Activated T-cell treated with anti-CD3 and anti-CD28 coated beads, Interleukin-2, amount 50 U/mL, for 72 hours (primary cell): Measurements from ENCODE around the gene BIN2. TPM values are rescaled to one million over a fixed set of nuclear protein-coding genes. Genes with fewer than 3 reads are reported as not detected.
A peak's percentile ranks its signal among the peaks of the same experiment; 100 is the strongest.
"Not testable (repeated sequence)": the region's sequence is repeated elsewhere in the genome, so short reads cannot be mapped to it uniquely, and the experiment has no call there.

Source experiments
- ATAC-seq, 2 donors: fragments of 150-1000 bp; cut with Tn5 transposase; replicated peaks in 1 of 2; 2 replicates each; pipeline ENCODE4 v1.10.0; 2021; ENCODE audit warnings: moderate library complexity in 2 of 2, mild to moderate bottlenecking in 1 of 2
- DNase-seq, 2 donors: peaks; one replicate each; pipeline ENCODE4 v3.0.0; 2021 to 2022; ENCODE audit warnings: mixed read lengths in 1 of 2
- H3K27ac Mint-ChIP-seq: one replicate; pipeline ENCODE4 v1.8.0; 2022; ENCODE audit warnings: mild to moderate bottlenecking, moderate library complexity, mixed read lengths
- H3K27me3 Mint-ChIP-seq: one replicate; pipeline ENCODE4 v1.8.0; 2022; ENCODE audit warnings: low read depth, mixed read lengths
- H3K36me3 Mint-ChIP-seq, 2 donors: one replicate each; pipeline ENCODE4 v1.8.0; 2022; ENCODE audit warnings: mixed read lengths in 2 of 2, mild to moderate bottlenecking in 1 of 2; ENCODE audit not compliant: insufficient read depth in 2 of 2
- H3K4me1 Mint-ChIP-seq: one replicate; pipeline ENCODE4 v1.8.0; 2022; ENCODE audit warnings: low read depth, mixed read lengths
- H3K4me3 Mint-ChIP-seq, 2 donors: one replicate each; pipeline ENCODE4 v1.8.0; 2022; ENCODE audit warnings: mild to moderate bottlenecking in 2 of 2, mixed read lengths in 2 of 2, moderate library complexity in 2 of 2
- H3K9me3 Mint-ChIP-seq, 2 donors: one replicate each; pipeline ENCODE4 v1.8.0; 2022; ENCODE audit warnings: mixed read lengths in 2 of 2
- total RNA-seq, 2 donors: library from RNA; stranded (reverse); gene quantifications; one replicate each; pipeline ENCODE4 v1.2.3, GENCODE V29; 2022

BIN2 gene
- total RNA-seq, 2 donors from 2014 or later, result 102 to 104 TPM

GRCh38 chr12:51281202-51281924, 42.6 kb downstream of the BIN2 start:
- Mint-ChIP-seq H3K4me3 (no peak overlapping the region), H3K36me3 (peaks cover 0 to 7% of the 10 kb centered on the region in 2 donors), H3K27ac (no peak overlapping the region), H3K4me1 (no peaks in the 10 kb centered on the region), H3K9me3 (no peaks in the 10 kb centered on the region), H3K27me3 (no peaks in the 10 kb centered on the region)
- DNase-seq (no peak), ATAC-seq (no peak)

GRCh38 chr12:51275088-51275487, 48.9 kb downstream of the BIN2 start:
- H3K27ac Mint-ChIP-seq, result no peak overlapping the region

GRCh38 chr12:51272810-51273209, 51.2 kb downstream of the BIN2 start:
- not testable (repeated sequence) for H3K27ac Mint-ChIP-seq, H3K4me3 Mint-ChIP-seq, ATAC-seq, H3K9me3 Mint-ChIP-seq, DNase-seq, H3K36me3 Mint-ChIP-seq
- H3K27me3 Mint-ChIP-seq, result peaks cover 22% of the 10 kb centered on the region
- peaks cover 11% of the 10 kb centered on the region for H3K4me1 Mint-ChIP-seq

More at GRCh38 chr12:51275088-51275487, 48.9 kb downstream of the BIN2 start:
- no peaks in the 10 kb centered on the region for H3K9me3 Mint-ChIP-seq
- peaks cover 11% of the 10 kb centered on the region for H3K4me1 Mint-ChIP-seq
- no peak overlapping the region for H3K4me3 Mint-ChIP-seq
- no peak for DNase-seq
- H3K27me3 Mint-ChIP-seq, result peaks cover 14% of the 10 kb centered on the region
- no peak for ATAC-seq
- H3K36me3 Mint-ChIP-seq, result peaks cover 0 to 1% of the 10 kb centered on the region in 2 donors

- no peak for DNase-seq
- H3K4me3 Mint-ChIP-seq, result peak overlapping the region; percentile 92 to 98
- peaks cover 22% of the 10 kb centered on the region for H3K27me3 Mint-ChIP-seq
- H3K4me1 Mint-ChIP-seq, result peaks cover 11% of the 10 kb centered on the region
- peak overlapping the region; percentile 82 for H3K27ac Mint-ChIP-seq
- no peaks in the 10 kb centered on the region for H3K9me3 Mint-ChIP-seq
- ATAC-seq, result peak; percentile 30 to 34
- peaks cover 0 to 1% of the 10 kb centered on the region in 2 donors for H3K36me3 Mint-ChIP-seq
Measured at GRCh38 chr12:51270951-51271518, 52.9 kb downstream of the BIN2 start.

GRCh38 chr12:51270067-51270950, 53.7 kb downstream of the BIN2 start, which contains the start of gene SMAGP:
Gene SMAGP (minus strand): TSS chr12:51270415. CDS start chr12:51269278, 1,137 bp downstream.
- peaks cover 0 to 2% of the 10 kb centered on the region in 2 donors for H3K9me3 Mint-ChIP-seq

GRCh38 chr12:51269174-51270066, 54.6 kb downstream of the BIN2 start:
- peak; percentile 56 to 62 for DNase-seq
- Mint-ChIP-seq H3K36me3 (peaks cover 0 to 1% of the 10 kb centered on the region in 2 donors), H3K4me1 (peaks cover 25% of the 10 kb centered on the region), H3K27me3 (peaks cover 22% of the 10 kb centered on the region), H3K27ac (no peak overlapping the region), H3K4me3 (peak overlapping the region; percentile 74), H3K9me3 (peaks cover 0 to 2% of the 10 kb centered on the region in 2 donors)
- ATAC-seq, result peak; percentile 71 to 73

More at GRCh38 chr12:51270067-51270950, 53.7 kb downstream of the BIN2 start, which contains the start of gene SMAGP:
- DNase-seq, result peak; percentile 63 to 64
- Mint-ChIP-seq H3K27me3 (peaks cover 22% of the 10 kb centered on the region), H3K4me3 (peak within 1 kb of the TSS; percentile 92 to 98), H3K4me1 (peaks cover 16% of the 10 kb centered on the region), H3K27ac (peak within 1 kb of the TSS; percentile 82), H3K36me3 (peaks cover 0 to 1% of the 10 kb centered on the region in 2 donors)
- peak; percentile 68 to 73 for ATAC-seq

- H3K4me3 Mint-ChIP-seq, result peak overlapping the region in 1 of 2 donors; percentile 57
- ATAC-seq, result peak; percentile 67 to 69
- no peak for DNase-seq
- H3K9me3 Mint-ChIP-seq, result peaks cover 0 to 2% of the 10 kb centered on the region in 2 donors
- H3K27ac Mint-ChIP-seq, result no peak overlapping the region
- peaks cover 9% of the 10 kb centered on the region for H3K27me3 Mint-ChIP-seq
- H3K36me3 Mint-ChIP-seq, result no peaks in the 10 kb centered on the region
- peaks cover 27% of the 10 kb centered on the region for H3K4me1 Mint-ChIP-seq
Measured at GRCh38 chr12:51265024-51265423, 59.0 kb downstream of the BIN2 start.

GRCh38 chr12:51264297-51264696, 59.7 kb downstream of the BIN2 start:
- peaks cover 0 to 2% of the 10 kb centered on the region in 2 donors for H3K9me3 Mint-ChIP-seq
- peaks cover 7% of the 10 kb centered on the region for H3K27me3 Mint-ChIP-seq
- ATAC-seq (no peak), DNase-seq (no peak)
- H3K27ac Mint-ChIP-seq, result no peak overlapping the region
- peaks cover 27% of the 10 kb centered on the region for H3K4me1 Mint-ChIP-seq
- H3K36me3 Mint-ChIP-seq, result no peaks in the 10 kb centered on the region
- no peak overlapping the region for H3K4me3 Mint-ChIP-seq

GRCh38 chr12:51263341-51263740, 60.6 kb downstream of the BIN2 start:
- no peak for ATAC-seq
- Mint-ChIP-seq H3K27ac (no peak overlapping the region), H3K36me3 (no peaks in the 10 kb centered on the region), H3K4me3 (no peak overlapping the region), H3K27me3 (no peaks in the 10 kb centered on the region), H3K4me1 (peaks cover 27% of the 10 kb centered on the region), H3K9me3 (peaks cover 0 to 2% of the 10 kb centered on the region in 2 donors)
- DNase-seq, result no peak

- ATAC-seq (peak; percentile 41 to 50), DNase-seq (peak; percentile 39 to 42)
- Mint-ChIP-seq H3K27ac (no peak overlapping the region), H3K4me1 (peaks cover 27% of the 10 kb centered on the region), H3K27me3 (no peaks in the 10 kb centered on the region), H3K36me3 (no peaks in the 10 kb centered on the region), H3K9me3 (peaks cover 0 to 2% of the 10 kb centered on the region in 2 donors), H3K4me3 (no peak overlapping the region)
Measured at GRCh38 chr12:51262758-51263177, 61.2 kb downstream of the BIN2 start.

GRCh38 chr12:51259600-51259999, 64.4 kb downstream of the BIN2 start:
- not testable (repeated sequence) for H3K4me3 Mint-ChIP-seq, H3K36me3 Mint-ChIP-seq, ATAC-seq, DNase-seq, H3K27me3 Mint-ChIP-seq, H3K9me3 Mint-ChIP-seq, H3K27ac Mint-ChIP-seq
- H3K4me1 Mint-ChIP-seq, result peaks cover 18% of the 10 kb centered on the region

GRCh38 chr12:51254536-51254935, 69.4 kb downstream of the BIN2 start:
- no peaks in the 10 kb centered on the region for H3K9me3 Mint-ChIP-seq
- H3K36me3 Mint-ChIP-seq, result no peaks in the 10 kb centered on the region
- no peak overlapping the region for H3K27ac Mint-ChIP-seq
- no peak for DNase-seq
- no peak for ATAC-seq
- peaks cover 5% of the 10 kb centered on the region for H3K4me1 Mint-ChIP-seq
- no peaks in the 10 kb centered on the region for H3K27me3 Mint-ChIP-seq
- H3K4me3 Mint-ChIP-seq, result no peak overlapping the region
